ENCODE measurements around the gene ELP4.

Gene ELP4

GRCh38 chr11:31643857-31644256 is 134.3 kb downstream of the ELP4 start:
- no peaks in the 10 kb centered on the region for H3K27me3 ChIP-seq (ENCODE audit: low read length)
- no peaks in the 10 kb centered on the region for H3K9me3 ChIP-seq (ENCODE audit: insufficient read depth, low read length)
- no peak overlapping the region for H3K27ac ChIP-seq (ENCODE audit: low read depth, low read length)
- TF ChIP-seq CTCF (IDR thresholded peaks at IDR 0.05; ENCODE audit: insufficient read depth, low read length, poor library complexity, severe bottlenecking), result no peak
- TF ChIP-seq EZH2phosphoT487 (conservative IDR thresholded peaks at IDR 0.05; ENCODE audit: low read length), result no peak
- H3K9me2 ChIP-seq (replicated peaks; ENCODE audit: insufficient read depth, low read length), result no peaks in the 10 kb centered on the region
- no peak overlapping the region for H3K9ac ChIP-seq (ENCODE audit: low read length)
- H3K36me3 ChIP-seq (ENCODE audit: low read length), result no peaks in the 10 kb centered on the region
- H3K4me2 ChIP-seq (ENCODE audit: low read depth, low read length, poor library complexity, severe bottlenecking), result no peak overlapping the region
- no peak overlapping the region for H3K4me3 ChIP-seq (ENCODE audit: insufficient read depth, low read length, poor library complexity, severe bottlenecking)
- H3F3A ChIP-seq (ENCODE audit: insufficient read depth), result no peaks in the 10 kb centered on the region
- no peaks in the 10 kb centered on the region for H4K20me1 ChIP-seq (ENCODE audit: low read depth, low read length)
- no peaks in the 10 kb centered on the region for H3K79me2 ChIP-seq (ENCODE audit: insufficient read depth, low read length)
- no peak overlapping the region for H2AFZ ChIP-seq (ENCODE audit: low read depth, low read length, severe bottlenecking)

- H3K9me3 ChIP-seq (ENCODE audit: insufficient read depth, low read length), result no peaks in the 10 kb centered on the region
- no peak for TF ChIP-seq CTCF (IDR thresholded peaks at IDR 0.05; ENCODE audit: insufficient read depth, low read length, poor library complexity, severe bottlenecking)
- TF ChIP-seq EZH2phosphoT487 (conservative IDR thresholded peaks at IDR 0.05; ENCODE audit: low read length), result no peak
- H3K36me3 ChIP-seq (ENCODE audit: low read length), result no peaks in the 10 kb centered on the region
- no peak overlapping the region for H2AFZ ChIP-seq (ENCODE audit: low read depth, low read length, severe bottlenecking)
- no peaks in the 10 kb centered on the region for H3K79me2 ChIP-seq (ENCODE audit: insufficient read depth, low read length)
- no peaks in the 10 kb centered on the region for H3K27me3 ChIP-seq (ENCODE audit: low read length)
- no peak overlapping the region for H3K9ac ChIP-seq (ENCODE audit: low read length)
- no peak overlapping the region for H3K4me3 ChIP-seq (ENCODE audit: insufficient read depth, low read length, poor library complexity, severe bottlenecking)
- no peak overlapping the region for H3K4me2 ChIP-seq (ENCODE audit: low read depth, low read length, poor library complexity, severe bottlenecking)
- no peaks in the 10 kb centered on the region for H3K9me2 ChIP-seq (replicated peaks; ENCODE audit: insufficient read depth, low read length)
- no peaks in the 10 kb centered on the region for H4K20me1 ChIP-seq (ENCODE audit: low read depth, low read length)
- H3K27ac ChIP-seq (ENCODE audit: low read depth, low read length), result no peak overlapping the region
- H3F3A ChIP-seq (ENCODE audit: insufficient read depth), result no peaks in the 10 kb centered on the region
Measured at GRCh38 chr11:31645747-31646146, 136.2 kb downstream of the ELP4 start.

- H3K9me3 ChIP-seq (ENCODE audit: insufficient read depth, low read length), result no peaks in the 10 kb centered on the region
- TF ChIP-seq CTCF (IDR thresholded peaks at IDR 0.05; ENCODE audit: insufficient read depth, low read length, poor library complexity, severe bottlenecking) (no peak), EZH2phosphoT487 (conservative IDR thresholded peaks at IDR 0.05; ENCODE audit: low read length) (no peak)
- H3K79me2 ChIP-seq (ENCODE audit: insufficient read depth, low read length), result no peaks in the 10 kb centered on the region
- no peaks in the 10 kb centered on the region for H3F3A ChIP-seq (ENCODE audit: insufficient read depth)
- no peak overlapping the region for H2AFZ ChIP-seq (ENCODE audit: low read depth, low read length, severe bottlenecking)
- H3K9ac ChIP-seq (ENCODE audit: low read length), result no peak overlapping the region
- H4K20me1 ChIP-seq (ENCODE audit: low read depth, low read length), result no peaks in the 10 kb centered on the region
- H3K36me3 ChIP-seq (ENCODE audit: low read length), result no peaks in the 10 kb centered on the region
- no peaks in the 10 kb centered on the region for H3K9me2 ChIP-seq (replicated peaks; ENCODE audit: insufficient read depth, low read length)
- no peak overlapping the region for H3K4me2 ChIP-seq (ENCODE audit: low read depth, low read length, poor library complexity, severe bottlenecking)
- H3K4me3 ChIP-seq (ENCODE audit: insufficient read depth, low read length, poor library complexity, severe bottlenecking), result no peak overlapping the region
- H3K27me3 ChIP-seq (ENCODE audit: low read length), result no peaks in the 10 kb centered on the region
- H3K27ac ChIP-seq (ENCODE audit: low read depth, low read length), result no peak overlapping the region
Measured at GRCh38 chr11:31646216-31646615, 136.6 kb downstream of the ELP4 start.

Measured in SU-DHL-6 (cell line).